ENCODE data around the gene MPL. TPM values are rescaled to one million over a fixed set of nuclear protein-coding genes. Genes with fewer than 3 reads are reported as not detected.

MPL gene
- total and polyA plus RNA-seq, 2 of the 13 experiments (the other 11 are each of a cell fraction or from before 2014, with no cell fraction given), result not detected

GRCh38 chr1:43367026-43367903, 29.6 kb downstream of the MPL start (continued):
- no peak for TF ChIP-seq ZBTB4 (CRISPR knock-in tag; IDR thresholded peaks at IDR 0.05; ENCODE audit: borderline replicate concordance)
- TF ChIP-seq GPBP1L1 (CRISPR knock-in tag; IDR thresholded peaks at IDR 0.05), result no peak
- TF ChIP-seq NRL (CRISPR knock-in tag; IDR thresholded peaks at IDR 0.05; ENCODE audit: borderline replicate concordance), result 0 out of 2 replicates have a peak, but pooled peaks have one; percentile 22
- no peak for TF ChIP-seq ZNF136 (CRISPR knock-in tag; IDR thresholded peaks at IDR 0.05; ENCODE audit: low read depth)
- TF ChIP-seq ZNF484 (CRISPR knock-in tag; IDR thresholded peaks at IDR 0.05; ENCODE audit: borderline replicate concordance, low read depth), result no peak
- no peak for TF ChIP-seq ZNF34 (CRISPR knock-in tag; IDR thresholded peaks at IDR 0.05; ENCODE audit: borderline replicate concordance)
- no peak; the same call in 1 of the 2 replicates for TF ChIP-seq MXD3 (CRISPR knock-in tag; IDR thresholded peaks at IDR 0.05)
- no peak; the same call in 1 of the 2 replicates for TF ChIP-seq MED13 (CRISPR knock-in tag; IDR thresholded peaks at IDR 0.05)
- no peak for TF ChIP-seq ZFP41 (CRISPR knock-in tag; IDR thresholded peaks at IDR 0.05; ENCODE audit: borderline replicate concordance)
- no peak for TF ChIP-seq JARID2 (CRISPR knock-in tag; IDR thresholded peaks at IDR 0.05; ENCODE audit: insufficient replicate concordance)
- TF ChIP-seq ZNF670 (CRISPR knock-in tag; IDR thresholded peaks at IDR 0.05; ENCODE audit: borderline replicate concordance), result 0 out of 2 replicates have a peak, but pooled peaks have one; percentile 17
- TF ChIP-seq USF2 (IDR thresholded peaks at IDR 0.05; ENCODE audit: low read depth, low read length), result no peak
- TF ChIP-seq USF2 (CRISPR knock-in tag; IDR thresholded peaks at IDR 0.05; ENCODE audit: borderline replicate concordance), result no peak
- TF ChIP-seq NFKB2 (CRISPR knock-in tag; IDR thresholded peaks at IDR 0.05; ENCODE audit: borderline replicate concordance), result no peak
- peak; percentile 29; the same call in 1 of the 2 replicates for TF ChIP-seq PITX1 (CRISPR knock-in tag; IDR thresholded peaks at IDR 0.05)
- TF ChIP-seq FLYWCH1 (CRISPR knock-in tag; IDR thresholded peaks at IDR 0.05), result no peak
- no peak for TF ChIP-seq ADNP (CRISPR knock-in tag; IDR thresholded peaks at IDR 0.05)
- no peak for TF ChIP-seq BCL3 (CRISPR knock-in tag; IDR thresholded peaks at IDR 0.05)
- no peak for TF ChIP-seq ZNF550 (CRISPR knock-in tag; IDR thresholded peaks at IDR 0.05; ENCODE audit: borderline replicate concordance)

All from HepG2 (cell line).